Breast epithelium (tissue), 4 donors: ENCODE measurements around the gene SLC39A3. TPM values are rescaled to one million over a fixed set of nuclear protein-coding genes. Genes with fewer than 3 reads are reported as not detected.

ENCODE experiments used
- DNase-seq, 2 donors: peaks; one replicate each; pipeline ENCODE4 v3.0.0-alpha.2; 2019; ENCODE audit warnings: low spot score in 2 of 2
- H3K27ac ChIP-seq, 2 donors: fragments of 200-600 bp; sonication (generic) in 1 of 2; one replicate each; pipeline ENCODE4 v1.5.1; 2016 to 2019; ENCODE audit warnings: mild to moderate bottlenecking in 1 of 2
- H3K27me3 ChIP-seq, 2 donors: fragments of 200-600 bp; sonication (generic) in 1 of 2; one replicate each; pipeline versions ENCODE4 v1.5.1 to v1.6.0; 2017 to 2019; ENCODE audit warnings: control low read depth in 1 of 2, mild to moderate bottlenecking in 1 of 2
- H3K36me3 ChIP-seq: fragments of 200-600 bp; one replicate; pipeline ENCODE4 v1.5.1; 2019
- H3K4me1 ChIP-seq, 2 donors: fragments of 200-600 bp; sonication (generic); one replicate each; pipeline ENCODE4 v1.5.1; 2016 to 2019; ENCODE audit warnings: control low read depth in 1 of 2
- H3K4me3 ChIP-seq, 3 donors: fragments of 200-600 bp; sonication (generic); 1 replicate in 2 of 3; 2 replicates in 1 of 3; pipeline ENCODE4 v1.5.1; 2016 to 2019; ENCODE audit warnings: mild to moderate bottlenecking in 3 of 3, moderate library complexity in 2 of 3
- H3K9me3 ChIP-seq, 2 donors: fragments of 200-600 bp; sonication (generic) in 1 of 2; one replicate each; pipeline ENCODE4 v1.5.1; 2016 to 2019; ENCODE audit warnings: control low read depth in 1 of 2
- POLR2A ChIP-seq: fragments of 450-650 bp; IDR thresholded peaks from one replicate; pipeline ENCODE4 v1.6.1; 2016; ENCODE audit warnings: antibody characterized with exemption, mild to moderate bottlenecking, moderate library complexity
- POLR2AphosphoS5 ChIP-seq, 3 donors: sonication (generic); formaldehyde crosslinking; IDR thresholded peaks; one replicate each; pipeline ENCODE4 v1.6.1; 2017; ENCODE audit warnings: antibody characterized with exemption in 3 of 3
- intact Hi-C: fragments of 100-400 bp; cut with DNase I; formaldehyde crosslinking; loops from one replicate; pipeline ENCODE4 v1.15.1; 2023; ENCODE audit warnings: low total_unique reads
- total RNA-seq, 3 donors: library from RNA; depleted of rRNA; stranded (reverse); fragments of >200 nt; gene quantifications; one replicate each; pipeline ENCODE4 v1.1.0, GENCODE V29; 2016
- TF ChIP-seq, protein P1 (sequence below), 3 donors: fragments of 450-650 bp; IDR thresholded peaks; one replicate each; pipeline ENCODE4 v1.5.1; 2016 to 2017; ENCODE audit warnings: antibody characterized with exemption in 3 of 3, mild to moderate bottlenecking in 3 of 3, moderate library complexity in 3 of 3

The SLC39A3 gene
- total RNA-seq, 3 donors from 2014 or later = 23.8 to 36.1 (median 27.2) TPM

DNA sequence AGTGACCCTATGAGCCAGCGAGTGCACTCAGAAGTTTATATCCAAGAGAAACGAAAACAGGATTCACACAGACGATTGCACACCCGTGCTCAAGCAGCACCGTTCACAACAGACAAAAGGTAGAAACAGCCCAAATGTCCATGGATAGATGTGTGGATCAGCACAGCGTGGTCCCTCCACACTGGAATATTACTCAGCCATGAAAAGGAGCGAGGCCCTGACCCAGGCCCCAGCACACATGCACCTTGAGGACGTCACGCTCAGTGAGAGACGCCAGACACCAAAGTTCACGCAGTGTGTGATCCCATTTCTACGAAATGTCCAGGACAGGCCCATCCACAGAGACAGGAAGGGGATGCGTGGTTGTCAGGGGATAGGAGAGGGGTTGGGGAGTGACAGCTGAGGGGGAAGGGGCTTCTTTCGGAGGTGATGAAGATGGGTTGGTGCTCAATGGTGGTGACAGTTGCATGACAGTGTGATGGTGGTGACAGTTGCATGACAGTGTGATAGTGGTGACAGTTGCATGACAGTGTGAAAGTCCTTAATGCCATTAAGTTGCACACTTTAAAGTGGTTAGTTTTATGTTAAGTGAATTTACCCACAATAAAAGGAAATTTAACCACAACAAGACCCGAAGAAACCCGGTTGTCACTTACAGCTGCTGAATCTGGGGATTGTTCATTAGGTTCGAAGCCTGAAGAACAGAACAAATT is 18.9 kb upstream of the SLC39A3 start:
- DNase-seq = no peak
- no peaks in the 10 kb centered on the region for H3K4me1 ChIP-seq
- no peaks in the 10 kb centered on the region for H3K27me3 ChIP-seq
- TF ChIP-seq, protein P1, sequence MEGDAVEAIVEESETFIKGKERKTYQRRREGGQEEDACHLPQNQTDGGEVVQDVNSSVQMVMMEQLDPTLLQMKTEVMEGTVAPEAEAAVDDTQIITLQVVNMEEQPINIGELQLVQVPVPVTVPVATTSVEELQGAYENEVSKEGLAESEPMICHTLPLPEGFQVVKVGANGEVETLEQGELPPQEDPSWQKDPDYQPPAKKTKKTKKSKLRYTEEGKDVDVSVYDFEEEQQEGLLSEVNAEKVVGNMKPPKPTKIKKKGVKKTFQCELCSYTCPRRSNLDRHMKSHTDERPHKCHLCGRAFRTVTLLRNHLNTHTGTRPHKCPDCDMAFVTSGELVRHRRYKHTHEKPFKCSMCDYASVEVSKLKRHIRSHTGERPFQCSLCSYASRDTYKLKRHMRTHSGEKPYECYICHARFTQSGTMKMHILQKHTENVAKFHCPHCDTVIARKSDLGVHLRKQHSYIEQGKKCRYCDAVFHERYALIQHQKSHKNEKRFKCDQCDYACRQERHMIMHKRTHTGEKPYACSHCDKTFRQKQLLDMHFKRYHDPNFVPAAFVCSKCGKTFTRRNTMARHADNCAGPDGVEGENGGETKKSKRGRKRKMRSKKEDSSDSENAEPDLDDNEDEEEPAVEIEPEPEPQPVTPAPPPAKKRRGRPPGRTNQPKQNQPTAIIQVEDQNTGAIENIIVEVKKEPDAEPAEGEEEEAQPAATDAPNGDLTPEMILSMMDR (IDR thresholded peaks at IDR 0.05) = no peak
- TF ChIP-seq POLR2A = no peak
- no peak for TF ChIP-seq POLR2AphosphoS5 (IDR thresholded peaks at IDR 0.05)
- H3K9me3 ChIP-seq = no peaks in the 10 kb centered on the region
- no peaks in the 10 kb centered on the region for H3K36me3 ChIP-seq
- H3K27ac ChIP-seq = no peak overlapping the region
- no peak overlapping the region for H3K4me3 ChIP-seq
- intact Hi-C loops = loop anchor here (10.0 kb wide), 1 partner anchor 114 kb away; no protein-coding TSS in a partner anchor

DNA sequence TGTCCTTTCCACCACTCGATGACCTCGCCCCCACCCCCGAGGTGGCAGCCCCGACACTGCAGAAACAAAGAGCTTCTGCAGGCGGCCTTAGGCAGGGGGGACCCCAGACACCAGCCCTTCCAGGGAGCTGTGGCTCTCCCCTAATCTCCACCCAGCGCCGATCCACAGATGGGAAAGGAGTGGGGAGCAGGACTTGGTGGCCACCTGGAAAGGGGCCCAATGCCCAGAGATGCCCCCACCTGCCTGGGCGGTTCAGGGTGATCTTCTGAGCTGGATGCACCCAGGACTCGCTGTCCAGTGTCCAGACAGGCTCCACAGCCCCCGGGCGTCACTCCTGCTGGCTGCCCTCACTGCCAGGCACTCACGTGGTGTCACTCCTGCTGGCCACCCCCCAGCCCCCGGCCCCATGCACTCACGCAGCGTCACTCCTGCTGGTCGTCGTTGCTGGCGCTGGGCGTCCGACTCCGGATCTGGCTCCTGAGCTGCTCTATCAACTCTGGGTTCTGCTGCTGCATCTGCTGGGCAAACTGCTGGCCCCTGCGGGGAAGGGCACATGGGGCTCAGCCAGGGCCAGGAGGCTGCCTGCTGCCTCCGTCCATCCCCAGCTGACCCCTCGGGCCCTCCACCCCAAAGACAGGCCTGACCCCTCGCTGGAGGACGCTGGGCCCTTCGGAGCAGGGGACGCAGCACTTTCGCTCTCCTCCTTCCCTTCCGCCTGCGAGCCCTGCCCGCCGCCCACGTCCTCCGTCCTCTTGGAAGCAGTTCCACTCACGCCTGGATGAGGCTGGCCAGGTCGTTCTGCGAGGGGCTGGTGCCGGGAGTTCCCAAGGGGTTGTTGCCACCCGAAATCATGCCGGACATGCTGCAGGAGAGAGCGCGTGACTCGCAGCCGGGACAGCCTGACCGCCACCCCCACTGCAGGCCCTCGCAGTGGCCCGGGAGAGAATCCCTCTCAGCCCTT is 17.4 kb upstream of the SLC39A3 start:
- Histone ChIP-seq H3K4me1 (no peaks in the 10 kb centered on the region), H3K4me3 (no peak overlapping the region), H3K27me3 (no peaks in the 10 kb centered on the region), H3K9me3 (no peaks in the 10 kb centered on the region), H3K27ac (no peak overlapping the region), H3K36me3 (no peaks in the 10 kb centered on the region)
- TF ChIP-seq, protein P1 (IDR thresholded peaks at IDR 0.05) = no peak
- TF ChIP-seq POLR2A (no peak), POLR2AphosphoS5 (IDR thresholded peaks at IDR 0.05) (no peak)
- no peak for DNase-seq
- intact Hi-C loops = loop anchor here (10.0 kb wide), 1 partner anchor 112 kb away; no protein-coding TSS in a partner anchor

DNA sequence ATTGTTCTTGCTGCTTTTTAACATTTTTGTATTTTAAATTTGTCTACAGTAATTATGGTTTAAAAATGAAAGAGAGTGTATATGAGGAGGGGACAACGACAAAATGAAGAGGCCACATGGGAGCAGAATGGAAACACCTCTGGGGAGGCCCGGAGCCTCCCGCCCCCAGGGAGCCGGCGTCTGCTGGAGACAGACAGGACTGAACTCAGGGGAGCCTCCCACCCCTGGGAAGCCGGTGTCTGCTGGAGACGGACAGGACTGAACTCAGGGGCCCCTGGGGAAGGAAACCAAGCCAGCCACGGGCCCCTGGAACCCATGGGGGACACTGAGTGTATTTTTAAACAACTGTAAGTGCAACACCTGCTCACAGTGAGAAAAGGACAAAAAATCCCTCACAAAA is 16.7 kb upstream of the SLC39A3 start:
- TF ChIP-seq, protein P1 (IDR thresholded peaks at IDR 0.05) = no peak
- TF ChIP-seq POLR2A = no peak
- TF ChIP-seq POLR2AphosphoS5 (IDR thresholded peaks at IDR 0.05) = no peak
- DNase-seq = no peak
- no peaks in the 10 kb centered on the region for H3K36me3 ChIP-seq
- no peaks in the 10 kb centered on the region for H3K9me3 ChIP-seq
- no peak overlapping the region for H3K27ac ChIP-seq
- H3K4me1 ChIP-seq = no peaks in the 10 kb centered on the region
- no peaks in the 10 kb centered on the region for H3K27me3 ChIP-seq
- intact Hi-C loops = loop anchor here (10.0 kb wide), 1 partner anchor 112 kb away; no protein-coding TSS in a partner anchor
- H3K4me3 ChIP-seq = no peak overlapping the region

DNA sequence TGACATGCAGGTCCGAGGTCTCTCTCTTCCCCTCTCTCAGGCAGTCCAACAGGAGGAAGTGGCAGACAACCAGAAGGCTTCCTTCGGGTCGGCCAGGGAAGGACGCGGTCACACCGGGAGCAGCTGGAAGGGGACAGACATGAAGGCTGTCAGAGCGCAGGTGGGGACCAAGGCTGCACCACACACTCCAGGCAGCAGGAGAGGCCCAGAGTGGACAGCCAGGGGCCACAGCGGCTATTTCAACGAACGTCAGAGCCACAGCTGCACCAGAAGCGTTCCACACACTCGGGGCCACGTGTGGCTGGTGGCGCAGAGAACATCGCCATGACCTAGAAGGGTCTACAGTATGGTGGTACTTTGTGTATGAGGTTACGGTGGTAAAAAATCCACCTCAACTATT is 16.0 kb upstream of the SLC39A3 start:
- H3K9me3 ChIP-seq = no peaks in the 10 kb centered on the region
- H3K4me1 ChIP-seq = no peaks in the 10 kb centered on the region
- intact Hi-C loops = loop anchor here (10.0 kb wide), 1 partner anchor 111 kb away; no protein-coding TSS in a partner anchor
- no peaks in the 10 kb centered on the region for H3K36me3 ChIP-seq
- H3K27me3 ChIP-seq = no peaks in the 10 kb centered on the region
- H3K27ac ChIP-seq = no peak overlapping the region
- TF ChIP-seq POLR2AphosphoS5 (IDR thresholded peaks at IDR 0.05) = no peak
- no peak for TF ChIP-seq POLR2A
- TF ChIP-seq, protein P1 (IDR thresholded peaks at IDR 0.05) = no peak
- DNase-seq = no peak
- no peak overlapping the region for H3K4me3 ChIP-seq

DNA sequence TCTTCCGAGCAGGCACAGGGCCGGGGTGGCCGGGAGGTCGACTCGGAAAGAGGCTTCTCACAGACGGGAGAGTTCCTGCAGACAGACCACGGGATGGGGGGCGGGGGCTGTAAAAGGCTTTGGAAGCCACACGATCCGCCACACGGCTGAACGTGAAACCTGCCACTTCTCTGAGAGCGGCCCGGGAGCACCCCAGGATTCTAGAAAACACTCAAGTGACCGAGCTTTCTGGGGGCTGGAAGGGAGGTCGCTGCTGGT is 15.6 kb upstream of the SLC39A3 start:
- DNase-seq = no peak
- Histone ChIP-seq H3K36me3 (no peaks in the 10 kb centered on the region), H3K4me3 (no peak overlapping the region), H3K9me3 (no peaks in the 10 kb centered on the region), H3K27ac (no peak overlapping the region), H3K27me3 (no peaks in the 10 kb centered on the region), H3K4me1 (no peaks in the 10 kb centered on the region)
- intact Hi-C loops = loop anchor here (10.0 kb wide), 1 partner anchor 111 kb away; no protein-coding TSS in a partner anchor
- TF ChIP-seq POLR2A (no peak), POLR2AphosphoS5 (IDR thresholded peaks at IDR 0.05) (no peak)
- TF ChIP-seq, protein P1 (IDR thresholded peaks at IDR 0.05) = no peak
